Measurements from ENCODE around the gene INHBB. TPM values are rescaled to one million over a fixed set of nuclear protein-coding genes. Genes with fewer than 3 reads are reported as not detected.

INHBB gene
- 25.7 TPM for total RNA-seq

GRCh38 chr2:120346026-120346666 is at the start of gene INHBB:
Gene INHBB, plus strand, starts transcription at chr2:120346136. Its CDS starts 53 bp downstream, at chr2:120346189.

Other genes starting within 250 kb of the INHBB start
- gene TMEM185B, start 122.7 kb upstream of the INHBB start, total RNA-seq = 23.6 TPM
- gene RALB, start 93.3 kb upstream of the INHBB start, total RNA-seq = 52.9 TPM

Data from camera-type eye (tissue), 1 donor.